Left renal pelvis (tissue), 4 donors: ENCODE data around the gene YIF1A. TPM values are rescaled to one million over a fixed set of nuclear protein-coding genes. Genes with fewer than 3 reads are reported as not detected.
"Not testable (repeated sequence)": the region's sequence is repeated elsewhere in the genome, so short reads cannot be mapped to it uniquely, and the experiment has no call there.

Source experiments
- DNase-seq, 4 donors: peaks; one replicate each; pipeline ENCODE4 v3.0.0-alpha.2; 2013; ENCODE audit warnings: low read depth in 4 of 4, low spot score in 3 of 4
- polyA plus RNA-seq, 4 donors: library from polyadenylated mRNA; unstranded; fragments of 120-200 nt; gene quantifications; one replicate each; pipeline ENCODE4 v1.2.1, GENCODE V29; 2013; ENCODE audit not compliant: insufficient read length in 4 of 4

Gene YIF1A
- polyA plus RNA-seq, 4 donors: 43.0 to 57.7 (median 51.7) TPM

GRCh38 chr11:66258473-66258893, 30.5 kb downstream of the YIF1A start:
- no peak for DNase-seq

GRCh38 chr11:66253081-66253480, 35.9 kb downstream of the YIF1A start:
- DNase-seq: not testable (repeated sequence)

- DNase-seq: no peak
Observed at GRCh38 chr11:66251809-66252208, 37.1 kb downstream of the YIF1A start.

- no peak for DNase-seq
Observed at GRCh38 chr11:66248903-66249302, 40.0 kb downstream of the YIF1A start.

DNA sequence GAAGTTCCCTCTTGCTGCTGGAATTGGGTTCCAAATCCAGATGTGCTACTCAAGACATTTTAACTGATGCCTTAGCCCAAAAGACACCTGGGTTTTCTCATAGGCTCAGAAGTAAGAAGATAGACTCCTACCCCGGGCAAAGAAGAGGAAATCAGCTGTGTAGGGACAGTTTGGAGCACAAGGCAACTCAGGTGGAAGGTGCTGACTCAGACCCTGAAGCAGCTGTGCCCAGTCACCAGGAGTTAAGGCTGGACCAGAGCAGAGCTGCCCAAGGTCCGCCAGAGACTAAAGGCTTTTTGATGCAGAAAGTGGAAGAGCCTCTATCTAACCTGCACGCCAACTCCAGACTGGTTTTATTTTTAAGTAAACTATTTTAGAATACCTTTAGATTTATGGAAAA, 41.1 kb downstream of the YIF1A start:
- DNase-seq: no peak

GRCh38 chr11:66247295-66247694, 41.6 kb downstream of the YIF1A start:
- DNase-seq: no peak

DNA sequence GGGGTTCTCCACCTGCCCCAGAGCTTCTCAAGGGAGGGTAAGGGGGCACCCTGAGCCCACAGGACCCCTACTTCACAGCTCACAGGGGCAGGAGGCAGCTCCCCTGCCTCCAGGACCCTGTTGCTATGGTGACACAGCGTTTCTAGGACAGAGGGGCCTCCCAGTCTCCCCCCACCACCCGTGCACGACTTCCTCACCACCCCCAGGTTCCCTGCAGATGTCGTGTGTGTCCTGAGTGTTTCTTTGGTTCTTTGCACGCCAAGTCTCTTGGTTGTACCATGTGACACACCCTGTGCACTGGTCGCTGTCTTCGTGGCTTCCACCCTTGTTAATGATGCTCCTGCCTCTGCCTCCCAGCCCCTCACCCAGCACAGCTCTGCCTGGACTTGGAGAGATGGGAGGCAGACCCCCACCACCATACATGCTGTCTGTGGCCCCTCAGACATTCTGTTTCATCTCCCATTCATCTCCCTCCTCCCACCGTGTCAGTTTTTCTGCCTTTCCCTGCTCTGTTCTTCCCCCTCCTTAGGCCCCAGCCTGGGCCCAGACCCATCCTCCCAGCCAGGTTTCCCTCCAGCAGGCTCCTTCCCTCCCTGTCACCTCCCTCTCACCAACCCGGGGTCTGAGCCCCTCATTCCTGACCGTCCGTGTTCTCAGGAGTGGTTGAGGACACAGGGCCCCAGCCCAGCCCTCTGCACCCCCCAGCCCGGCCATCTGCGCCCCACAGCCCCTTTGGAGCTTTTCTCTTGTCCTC, 45.0 kb downstream of the YIF1A start:
- no peak for DNase-seq

- DNase-seq: no peak
Observed at GRCh38 chr11:66242095-66242765, 46.7 kb downstream of the YIF1A start.

- no peak for DNase-seq
Observed at GRCh38 chr11:66240781-66241136, 48.2 kb downstream of the YIF1A start.

DNA sequence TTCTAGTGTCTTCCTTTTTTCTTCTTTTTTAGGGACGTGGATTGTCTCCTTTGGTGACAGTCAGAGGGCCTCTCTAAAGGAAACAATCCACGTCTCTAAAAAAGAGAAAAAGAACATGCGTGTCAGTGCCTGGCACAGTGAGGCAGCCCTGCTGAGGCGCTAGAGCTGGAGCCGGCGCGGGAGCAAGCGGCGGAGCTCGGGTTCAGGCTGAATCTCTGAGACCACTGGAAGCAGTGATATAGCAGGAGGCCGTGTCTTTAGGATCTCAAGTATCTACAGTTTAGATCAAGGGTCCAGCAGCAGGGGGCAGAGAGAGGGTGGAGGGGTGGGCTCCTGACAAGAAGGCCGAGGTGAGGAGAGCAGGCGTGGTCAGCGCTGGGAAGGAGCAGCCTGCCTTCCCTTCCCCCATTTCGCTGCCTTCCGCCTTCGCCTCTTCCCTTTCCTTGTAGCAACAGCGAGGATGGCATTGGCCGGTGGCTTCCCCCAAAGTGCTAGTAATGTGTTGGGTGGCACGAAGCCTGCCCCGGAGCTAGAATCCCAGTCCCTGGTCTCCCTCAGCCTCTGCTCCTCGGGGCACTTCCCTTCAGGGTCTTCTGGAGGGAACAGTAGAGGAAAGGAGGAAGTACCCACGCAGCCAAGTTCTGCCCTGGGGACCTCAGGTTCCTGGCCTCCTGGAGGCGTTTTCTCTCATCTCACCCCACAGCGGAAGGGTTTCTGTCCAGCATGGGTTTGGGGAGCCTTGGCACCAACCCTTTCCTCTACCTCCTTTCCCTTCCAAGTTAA, 48.8 kb downstream of the YIF1A start:
- DNase-seq: no peak

DNA sequence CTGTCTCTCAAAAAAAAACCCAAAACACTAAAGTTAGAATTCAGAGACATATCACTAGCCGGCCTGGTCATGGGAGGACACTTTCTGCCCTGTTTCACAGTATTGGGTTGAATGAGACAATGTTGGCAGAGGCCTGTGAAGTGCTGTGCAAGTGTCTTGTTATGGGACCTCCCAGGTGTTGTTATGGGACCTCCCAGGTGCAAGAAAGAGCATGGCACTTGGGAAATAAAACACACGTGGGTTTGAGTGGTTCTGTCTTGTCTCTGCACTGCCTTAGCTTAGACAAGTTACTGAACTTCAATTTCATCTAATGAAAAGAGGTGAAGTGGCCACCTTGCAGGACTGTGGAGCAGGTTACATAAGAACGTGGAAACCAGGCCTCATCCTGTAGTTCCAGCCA, 49.4 kb downstream of the YIF1A start:
- DNase-seq: no peak

DNA sequence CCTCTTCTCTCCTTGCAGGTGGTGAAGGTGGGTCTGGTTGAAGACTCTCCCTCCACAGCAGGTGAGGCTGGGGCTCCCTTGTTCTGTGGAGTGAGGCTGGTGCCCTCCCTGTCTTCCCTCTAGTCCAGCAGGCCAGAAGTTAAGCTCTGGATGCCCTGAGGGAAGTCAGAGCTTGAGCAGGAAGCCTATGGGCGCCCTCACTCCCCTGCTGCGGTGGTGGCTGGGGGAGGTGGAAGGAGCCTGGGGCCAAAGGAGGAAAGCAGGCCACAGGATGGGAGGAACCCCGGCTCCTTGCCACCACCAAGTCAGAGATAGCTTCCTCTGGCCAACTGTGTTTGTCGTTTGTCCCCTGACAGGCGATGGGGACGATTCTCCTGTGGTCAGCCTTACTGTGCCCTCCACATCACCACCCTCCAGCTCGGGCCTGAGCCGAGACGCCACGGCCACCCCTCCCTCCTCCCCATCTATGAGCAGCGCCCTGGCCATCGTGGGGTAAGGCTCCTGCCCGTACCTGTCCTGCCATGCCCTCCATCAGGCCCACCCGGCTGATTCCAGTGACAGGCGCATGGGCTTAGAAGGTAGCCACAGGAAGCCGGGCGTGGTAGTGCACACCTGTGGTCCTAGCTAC, 50.0 kb downstream of the YIF1A start:
- no peak for DNase-seq

GRCh38 chr11:66237867-66238266, 51.1 kb downstream of the YIF1A start:
- no peak for DNase-seq

DNA sequence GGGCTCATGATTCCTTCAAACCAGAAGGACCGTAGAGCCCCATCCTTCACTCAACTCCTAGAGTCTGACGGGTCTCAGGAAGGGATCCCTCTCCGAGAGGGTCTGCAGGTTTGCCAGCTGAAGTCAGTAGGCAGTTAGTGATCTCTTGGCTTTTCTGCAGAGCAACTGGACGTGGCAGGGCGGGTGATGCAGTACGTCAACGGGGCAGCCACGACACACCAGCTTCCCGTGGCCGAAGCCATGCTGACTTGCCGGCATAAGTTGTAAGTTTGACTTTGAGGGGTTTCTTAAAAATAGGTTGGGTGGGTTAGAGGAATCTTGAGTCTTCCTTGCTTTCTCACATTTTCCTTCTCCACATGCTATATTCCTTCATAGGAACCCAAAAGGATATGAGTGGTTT, 53.8 kb downstream of the YIF1A start:
- no peak for DNase-seq

Other genes starting within 250 kb of the YIF1A start
- gene GAL3ST3, start 240.0 kb downstream of the YIF1A start, polyA plus RNA-seq: 1 to 10 TPM; 3.5 to 7.1 (median 4.3) TPM
- gene SF3B2, start 236.8 kb downstream of the YIF1A start, polyA plus RNA-seq: 100 to 1,000 TPM; 185 to 261 (median 236) TPM
- 10 to 100 TPM; 43.6 to 60.4 (median 49.3) TPM for gene PACS1, start 218.9 kb downstream of the YIF1A start, polyA plus RNA-seq
- 10 to 100 TPM; 16.3 to 29.2 (median 18.9) TPM for gene KLC2, start 31.4 kb downstream of the YIF1A start, polyA plus RNA-seq
- gene RAB1B, start 20.5 kb downstream of the YIF1A start, polyA plus RNA-seq: 100 to 1,000 TPM; 103 to 140 (median 121) TPM
- 1 to 10 TPM; 3.6 to 6.1 (median 4.3) TPM for gene CNIH2, start 11.0 kb downstream of the YIF1A start, polyA plus RNA-seq
- not detected for gene TMEM151A, start 2.8 kb upstream of the YIF1A start, polyA plus RNA-seq
- 100 to 1,000 TPM in 1 of 4 donors, 10 to 100 TPM in 3; 66.3 to 240 (median 72.3) TPM for gene CD248, start 27.9 kb upstream of the YIF1A start, polyA plus RNA-seq
- gene RIN1, start 47.3 kb upstream of the YIF1A start, polyA plus RNA-seq: 1 to 10 TPM; 1.7 to 3.7 (median 2.5) TPM
- 10 to 100 TPM; 15.3 to 36.1 (median 29.9) TPM for gene BRMS1, start 56.0 kb upstream of the YIF1A start, polyA plus RNA-seq
- gene B4GAT1, start 58.5 kb upstream of the YIF1A start, polyA plus RNA-seq: 10 to 100 TPM; 49.2 to 53.2 (median 50.5) TPM
- gene SLC29A2, start 82.6 kb upstream of the YIF1A start, polyA plus RNA-seq: 10 to 100 TPM in 3 of 4 donors, 1 to 10 TPM in 1; 2.8 to 29.9 (median 17.9) TPM
- gene NPAS4, start 131.9 kb upstream of the YIF1A start, polyA plus RNA-seq: under 1 TPM; 0.19 to 0.57 (median 0.42) TPM
- 10 to 100 TPM; 56.8 to 82.2 (median 72.2) TPM for gene MRPL11, start 149.7 kb upstream of the YIF1A start, polyA plus RNA-seq
- gene PELI3, start 177.8 kb upstream of the YIF1A start, polyA plus RNA-seq: 1 to 10 TPM; 4.8 to 6.9 (median 6.1) TPM
- 10 to 100 TPM in 3 of 4 donors, 1 to 10 TPM in 1; 7.7 to 22.6 (median 20.6) TPM for gene DPP3, start 191.3 kb upstream of the YIF1A start, polyA plus RNA-seq
- 10 to 100 TPM; 36.5 to 96.9 (median 70.8) TPM for gene BBS1, start 221.5 kb upstream of the YIF1A start, polyA plus RNA-seq